Kidney glomerular epithelial cell (primary cell): ENCODE data around the gene PLAAT4.
"Not testable (repeated sequence)": the region's sequence is repeated elsewhere in the genome, so short reads cannot be mapped to it uniquely, and the experiment has no call there.

ENCODE experiments used
- DNase-seq: peaks from one replicate; lab custom pipeline; 2025; lab: John Stamatoyannopoulos, UW

Gene PLAAT4

DNA sequence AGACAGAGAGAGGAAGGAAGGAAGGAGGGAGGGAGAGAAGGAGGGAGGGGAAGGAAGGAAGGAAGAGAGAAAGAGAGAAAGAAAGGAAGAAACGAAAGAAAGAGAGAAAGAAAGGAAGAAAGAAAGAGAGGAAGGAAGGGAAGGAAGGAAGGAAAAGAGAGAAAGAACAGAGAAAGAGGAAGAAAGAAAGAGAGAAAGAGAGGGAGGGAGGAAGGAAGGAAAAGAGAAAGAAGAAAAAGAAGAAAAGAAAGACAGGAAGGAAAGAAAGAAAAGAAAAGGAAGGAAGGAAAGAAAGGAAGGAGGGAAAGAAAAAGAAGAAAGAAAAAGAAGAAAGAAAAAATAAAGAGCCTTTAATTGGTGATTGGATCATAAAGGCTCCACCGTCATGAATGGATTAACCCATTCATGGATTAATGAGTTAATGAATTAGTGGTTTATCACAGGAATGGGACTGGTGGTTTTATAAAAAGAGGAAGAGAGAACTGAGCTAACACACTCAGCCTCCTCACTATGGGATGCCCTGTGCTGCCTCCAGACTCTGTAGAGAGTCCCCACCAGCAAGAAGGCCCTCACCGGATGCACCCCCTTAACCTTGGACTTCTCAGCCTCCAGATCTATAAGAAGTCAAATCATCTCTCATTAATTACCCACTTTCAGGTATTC, 35.5 kb downstream of the PLAAT4 start:
- DNase-seq: no peak

GRCh38 chr11:63573881-63574855, 37.6 kb downstream of the PLAAT4 start:
- peak; percentile 26 for DNase-seq

DNA sequence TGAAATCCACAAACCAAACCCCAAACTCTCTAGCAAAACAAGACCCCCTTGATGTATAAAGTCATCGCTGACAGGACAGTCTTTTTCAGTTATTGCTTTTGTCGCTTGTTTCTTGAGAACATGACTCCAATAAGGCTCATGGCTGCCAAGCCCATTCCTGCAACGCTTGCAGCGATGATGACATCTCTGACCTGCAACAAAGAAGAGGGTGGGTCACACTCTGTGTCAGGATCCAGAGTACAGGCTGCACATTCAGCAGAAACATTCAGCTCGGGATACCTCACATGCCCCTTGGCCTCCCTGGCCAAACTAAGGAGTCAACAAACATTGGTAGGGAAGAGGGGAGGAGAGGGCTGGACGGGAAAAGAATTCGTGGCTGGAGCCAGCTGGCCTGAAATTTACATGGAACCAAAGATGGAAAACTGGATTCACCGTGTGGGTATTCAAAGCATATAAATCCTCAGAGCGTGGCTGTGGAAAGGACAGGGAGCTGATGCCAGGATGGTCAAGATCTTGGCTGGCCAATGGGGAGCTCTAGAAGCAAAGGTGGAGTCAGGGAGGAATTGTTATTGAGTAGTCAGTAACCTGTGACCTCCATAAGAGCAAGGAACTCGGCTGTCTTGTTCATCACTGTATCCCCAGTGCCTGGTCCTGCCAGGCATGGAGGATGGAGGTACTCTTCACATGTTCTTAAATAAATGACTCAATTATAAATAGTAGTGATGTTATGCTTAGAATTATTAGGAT, 38.4 kb downstream of the PLAAT4 start:
- DNase-seq: no peak

DNA sequence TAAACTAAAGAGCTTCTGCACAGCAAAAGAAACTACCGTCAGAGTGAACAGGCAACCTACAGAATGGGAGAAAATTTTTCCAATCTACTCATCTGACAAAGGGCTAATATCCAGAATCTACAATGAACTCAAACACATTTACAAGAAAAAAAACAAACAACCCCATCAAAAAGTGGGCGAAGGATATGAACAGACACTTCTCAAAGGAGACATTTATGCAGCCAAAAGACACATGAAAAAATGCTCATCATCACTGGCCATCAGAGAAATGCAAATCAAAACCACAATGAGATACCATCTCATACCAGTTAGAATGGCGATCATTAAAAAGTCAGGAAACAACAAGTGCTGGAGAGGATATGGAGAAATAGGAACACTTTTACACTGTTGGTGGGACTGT, 42.3 kb downstream of the PLAAT4 start:
- not testable (repeated sequence) for DNase-seq

DNA sequence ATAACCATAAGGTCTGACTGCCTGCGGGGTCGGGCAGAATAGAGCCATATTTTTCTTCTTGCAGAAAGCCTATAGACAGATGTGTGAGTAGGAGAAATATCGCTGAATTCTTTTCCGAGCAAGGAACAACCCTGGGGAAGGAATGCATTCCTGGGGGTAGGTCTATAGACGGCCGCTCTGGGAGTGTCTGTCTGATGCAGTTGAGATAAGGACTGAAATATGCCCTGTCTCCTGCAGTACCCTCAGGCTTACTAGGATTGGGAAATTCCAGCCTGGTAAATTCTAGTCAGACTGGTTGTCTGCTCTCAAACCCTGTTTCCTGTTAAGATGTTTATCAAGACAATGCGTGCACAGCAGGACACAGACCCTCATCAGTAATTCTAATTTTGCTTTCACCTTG, 44.6 kb downstream of the PLAAT4 start:
- DNase-seq: not testable (repeated sequence)

DNA sequence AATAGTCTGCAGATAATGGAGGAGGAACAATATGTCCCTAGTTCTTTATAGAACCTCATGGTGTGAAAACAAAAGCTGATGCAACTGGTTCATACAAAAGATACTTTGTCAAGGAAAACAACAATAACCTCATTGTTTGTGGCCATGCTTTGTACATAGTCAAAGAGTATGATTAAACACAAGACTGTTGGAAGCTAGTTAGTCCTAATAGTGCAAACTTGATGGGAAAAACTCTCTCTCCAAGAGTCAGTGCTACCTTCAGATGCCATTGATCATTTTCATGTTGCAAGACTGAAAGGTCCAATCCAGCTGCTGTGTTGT, 46.7 kb downstream of the PLAAT4 start:
- no peak for DNase-seq

DNA sequence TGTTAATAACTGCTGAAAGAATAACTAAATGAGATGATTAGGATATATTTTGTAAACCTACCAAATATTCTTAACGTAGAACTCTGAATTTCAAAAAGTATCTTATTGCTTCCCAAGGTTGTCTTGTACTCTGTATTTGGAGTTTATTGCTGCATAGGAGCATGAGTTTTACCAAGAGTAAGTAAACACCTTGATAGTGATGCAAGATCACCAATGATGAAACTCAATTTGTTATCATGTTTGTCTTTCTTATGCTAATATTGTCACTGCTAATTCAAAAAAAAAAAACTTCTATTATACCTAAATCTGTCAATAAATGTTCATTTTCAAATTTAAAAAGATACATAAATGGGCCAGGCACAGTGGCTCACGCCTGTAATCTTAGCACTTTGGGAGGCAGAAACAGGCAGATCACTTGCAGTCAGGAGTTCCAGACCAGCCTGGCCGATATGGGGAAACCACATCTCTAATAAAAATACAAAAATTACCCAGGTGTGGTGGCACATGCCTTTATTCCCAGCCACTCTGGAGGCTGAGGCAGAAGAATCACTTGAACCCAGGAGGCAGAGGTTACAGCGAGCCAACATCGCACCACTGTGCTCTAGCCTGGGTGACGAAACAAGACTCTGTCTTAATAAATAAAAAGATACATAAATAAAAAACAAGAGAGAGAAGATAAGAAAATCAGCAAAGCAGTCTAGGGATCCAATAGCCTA, 50.0 kb downstream of the PLAAT4 start:
- no peak for DNase-seq

GRCh38 chr11:63589000-63589399, 52.4 kb downstream of the PLAAT4 start:
- no peak for DNase-seq

DNA sequence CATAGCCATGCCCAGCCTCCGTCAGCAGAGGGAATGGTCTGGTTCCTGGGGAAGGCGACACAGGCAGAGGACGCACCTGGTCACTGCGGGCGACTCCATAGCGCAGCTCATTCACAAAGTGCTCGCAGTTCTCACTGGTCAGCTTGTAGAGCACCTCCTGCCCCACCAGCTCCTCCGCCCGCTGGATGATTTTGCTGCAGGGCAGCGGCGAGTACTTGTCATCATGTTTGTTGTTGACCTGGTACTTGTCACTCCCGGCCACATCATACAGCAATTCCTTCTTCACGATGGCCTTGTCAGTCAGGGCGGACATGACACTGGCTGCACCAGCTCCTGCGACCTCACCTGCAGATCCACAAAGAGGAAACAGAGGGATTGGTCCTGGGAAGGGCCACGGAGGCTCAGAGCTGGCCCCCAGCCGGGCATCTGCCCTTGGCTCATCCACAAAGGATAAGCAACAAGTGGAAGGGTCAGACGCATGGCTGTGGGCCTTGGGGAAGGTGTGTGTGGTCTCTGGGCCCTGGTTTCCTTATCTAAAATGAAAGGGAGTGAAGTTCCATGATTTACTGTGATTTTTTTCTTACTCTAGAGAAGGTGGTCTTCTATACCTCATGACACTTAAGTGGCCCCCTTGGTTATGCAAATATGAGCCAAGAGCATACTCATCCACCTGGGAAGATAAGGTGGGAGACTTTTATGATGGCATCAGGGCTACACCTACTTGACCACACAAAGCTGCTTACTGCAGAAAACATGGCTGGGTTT, 53.6 kb downstream of the PLAAT4 start:
- DNase-seq: no peak

DNA sequence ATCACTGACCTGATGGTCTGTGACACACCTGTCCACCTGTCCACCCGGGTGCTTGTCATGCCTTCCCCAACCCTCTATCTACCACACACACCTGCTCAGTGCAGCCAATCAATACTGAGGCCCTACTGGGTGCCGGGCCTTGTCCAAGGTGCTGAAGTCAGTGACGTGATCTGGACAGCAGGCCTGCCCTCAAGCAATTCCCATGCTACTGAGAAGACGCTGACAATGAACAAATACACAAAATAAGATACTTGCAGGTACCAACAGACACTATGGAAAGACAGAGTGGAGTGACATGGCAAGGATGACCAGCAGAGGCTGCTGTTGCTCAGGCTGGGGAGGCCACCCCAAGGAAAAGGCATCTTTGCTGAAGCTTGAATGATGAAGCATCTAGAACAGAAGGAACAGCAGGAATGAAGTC, 56.4 kb downstream of the PLAAT4 start:
- peak; percentile 24 for DNase-seq

GRCh38 chr11:63595296-63595695, 58.7 kb downstream of the PLAAT4 start:
- DNase-seq: no peak
